HEK293 (cell line): Measurements from ENCODE around the gene PRDM5.

Source experiments
- CTCF ChIA-PET: fragments of 350-600 bp; formaldehyde crosslinking; extraction: SDS; loops from one replicate; lab custom pipeline; 2021; ENCODE audit warnings: antibody characterized with exemption; lab: Yijun Ruan, JAX
- POLR2A ChIA-PET: fragments of 300-600 bp; formaldehyde crosslinking; extraction: SDS; loops from one replicate; lab custom pipeline; 2020; ENCODE audit warnings: antibody characterized with exemption, inconsistent platforms; lab: Yijun Ruan, JAX
- H3K27ac ChIP-seq: fragments of 200-500 bp; sonication (Bioruptor generic); 2 replicates; pipeline ENCODE4 v1.5.1; 2014; ENCODE audit warnings: low read depth, low read length, control low read depth, inconsistent platforms; ENCODE audit errors: extremely low read depth
- H3K36me3 ChIP-seq, 2 experiments: fragments of 200-500 bp in 1 of 2; sonication (Bioruptor generic) in 1 of 2; 1 replicate in 1 of 2; 2 replicates in 1 of 2; pipeline ENCODE4 v1.5.1; 2014 to 2017; ENCODE audit warnings: inconsistent platforms in 2 of 2, low read length in 2 of 2; ENCODE audit not compliant: control insufficient read depth in 2 of 2, insufficient read depth in 1 of 2
- H3K4me1 ChIP-seq: fragments of 200-500 bp; sonication (Bioruptor generic); 2 replicates; pipeline ENCODE4 v1.5.1; 2014; ENCODE audit warnings: mild to moderate bottlenecking, low read length, inconsistent platforms; ENCODE audit not compliant: control insufficient read depth, insufficient read depth
- H3K4me3 ChIP-seq: 2 replicates; pipeline ENCODE4 v1.5.1; 2011; ENCODE audit warnings: low read depth, mild to moderate bottlenecking, control low read depth, low read length, moderate library complexity
- H3K9me3 ChIP-seq: fragments of 200-500 bp; sonication (Bioruptor generic); 2 replicates; pipeline ENCODE4 v1.5.1; 2014; ENCODE audit warnings: low read depth, low read length, inconsistent platforms; ENCODE audit not compliant: control insufficient read depth, insufficient read depth
- GLIS1 ChIP-seq: fragments of 450-650 bp; formaldehyde crosslinking; IDR thresholded peaks from 2 replicates; pipeline ENCODE4 v1.5.1; 2016; ENCODE audit warnings: missing biosample characterization, missing genetic modification characterization
- HOXD13 ChIP-seq: sonication (generic); formaldehyde crosslinking; IDR thresholded peaks from 2 replicates; pipeline ENCODE4 v1.8.0; 2022; ENCODE audit warnings: missing genetic modification reagents, borderline replicate concordance
- KLF16 ChIP-seq: fragments of 450-650 bp; formaldehyde crosslinking; IDR thresholded peaks from 2 replicates; pipeline ENCODE4 v1.5.1; 2017; ENCODE audit warnings: missing biosample characterization, missing genetic modification characterization
- ZBTB20 ChIP-seq: fragments of 450-650 bp; formaldehyde crosslinking; IDR thresholded peaks from 2 replicates; pipeline ENCODE4 v1.5.1; 2016; ENCODE audit warnings: missing biosample characterization, missing genetic modification characterization
- ZBTB8A ChIP-seq: fragments of 450-650 bp; formaldehyde crosslinking; IDR thresholded peaks from 2 replicates; pipeline ENCODE4 v1.5.1; 2016; ENCODE audit warnings: missing biosample characterization, missing genetic modification characterization
- ZNF10 ChIP-seq: fragments of 450-650 bp; formaldehyde crosslinking; IDR thresholded peaks from 2 replicates; pipeline ENCODE4 v1.5.1; 2017; ENCODE audit warnings: missing biosample characterization, missing genetic modification characterization
- ZNF155 ChIP-seq: fragments of 450-650 bp; formaldehyde crosslinking; IDR thresholded peaks from 2 replicates; pipeline ENCODE4 v1.5.1; 2016; ENCODE audit warnings: missing biosample characterization, missing genetic modification characterization
- ZNF324 ChIP-seq: fragments of 450-650 bp; formaldehyde crosslinking; IDR thresholded peaks from 2 replicates; pipeline ENCODE4 v1.5.1; 2016; ENCODE audit warnings: missing biosample characterization, missing genetic modification characterization
- ZNF366 ChIP-seq: fragments of 450-650 bp; formaldehyde crosslinking; conservative IDR thresholded peaks from 2 replicates; pipeline ENCODE4 v1.5.1; 2016; ENCODE audit warnings: missing biosample characterization, missing genetic modification characterization
- ZNF391 ChIP-seq: fragments of 450-650 bp; formaldehyde crosslinking; IDR thresholded peaks from 2 replicates; pipeline ENCODE4 v1.5.1; 2016; ENCODE audit warnings: low read depth, missing biosample characterization, missing genetic modification characterization, borderline replicate concordance
- ZNF394 ChIP-seq: fragments of 450-650 bp; formaldehyde crosslinking; IDR thresholded peaks from 2 replicates; pipeline ENCODE4 v1.5.1; 2016; ENCODE audit warnings: missing biosample characterization, missing genetic modification characterization, mild to moderate bottlenecking, moderate library complexity, borderline replicate concordance
- ZNF426 ChIP-seq: fragments of 450-650 bp; formaldehyde crosslinking; IDR thresholded peaks from 2 replicates; pipeline ENCODE4 v1.5.1; 2017; ENCODE audit warnings: missing biosample characterization, missing genetic modification characterization, mild to moderate bottlenecking, inconsistent platforms, moderate library complexity
- ZNF48 ChIP-seq: fragments of 450-650 bp; formaldehyde crosslinking; IDR thresholded peaks from 2 replicates; pipeline ENCODE4 v1.5.1; 2016; ENCODE audit warnings: missing biosample characterization, missing genetic modification characterization
- TF ChIP-seq, protein P1 (sequence below): fragments of 450-650 bp; formaldehyde crosslinking; IDR thresholded peaks from 2 replicates; pipeline ENCODE4 v1.5.1; 2016; ENCODE audit warnings: missing biosample characterization, missing genetic modification characterization
- TF ChIP-seq, protein P2 (sequence below): fragments of 450-650 bp; formaldehyde crosslinking; IDR thresholded peaks from 2 replicates; pipeline ENCODE4 v1.5.1; 2016; ENCODE audit warnings: missing biosample characterization, missing genetic modification characterization
- TF ChIP-seq, protein P3 (sequence below): fragments of 450-650 bp; formaldehyde crosslinking; IDR thresholded peaks from 2 replicates; pipeline ENCODE4 v1.5.1; 2016; ENCODE audit warnings: missing biosample characterization, missing genetic modification characterization
- TF ChIP-seq, protein P4 (sequence below): fragments of 450-650 bp; formaldehyde crosslinking; conservative IDR thresholded peaks from 2 replicates; pipeline ENCODE4 v1.5.1; 2016; ENCODE audit warnings: low read depth, missing biosample characterization, missing genetic modification characterization
- TF ChIP-seq, protein P5 (sequence below): fragments of 450-650 bp; formaldehyde crosslinking; IDR thresholded peaks from 2 replicates; pipeline ENCODE4 v1.5.1; 2016; ENCODE audit warnings: missing biosample characterization, missing genetic modification characterization

The PRDM5 gene

DNA sequence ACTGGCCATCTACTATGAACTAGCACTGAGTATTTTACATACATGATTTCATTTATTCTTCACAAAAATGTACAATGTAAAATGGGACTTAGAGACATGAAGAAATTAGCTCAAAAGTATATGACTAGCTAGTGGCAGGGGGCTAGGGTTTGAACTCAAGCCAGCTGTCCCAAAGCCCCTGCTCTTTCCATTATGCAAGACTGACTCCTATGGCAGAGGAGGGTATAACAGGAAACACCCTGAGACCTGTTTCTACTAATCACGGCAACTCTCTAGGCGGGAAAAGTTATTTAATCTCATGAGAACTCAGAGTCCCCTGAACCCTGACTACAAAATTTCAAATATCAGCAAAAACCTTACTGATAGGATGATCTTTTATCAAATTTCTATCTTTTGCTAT is 150.6 kb downstream of the PRDM5 start (continued):
- no peak for TF ChIP-seq ZBTB20 (tag by site-specific recombination)
- TF ChIP-seq GLIS1 (tag by site-specific recombination): no peak
- TF ChIP-seq ZNF10 (tag by site-specific recombination): no peak
- no peak for TF ChIP-seq ZNF426

DNA sequence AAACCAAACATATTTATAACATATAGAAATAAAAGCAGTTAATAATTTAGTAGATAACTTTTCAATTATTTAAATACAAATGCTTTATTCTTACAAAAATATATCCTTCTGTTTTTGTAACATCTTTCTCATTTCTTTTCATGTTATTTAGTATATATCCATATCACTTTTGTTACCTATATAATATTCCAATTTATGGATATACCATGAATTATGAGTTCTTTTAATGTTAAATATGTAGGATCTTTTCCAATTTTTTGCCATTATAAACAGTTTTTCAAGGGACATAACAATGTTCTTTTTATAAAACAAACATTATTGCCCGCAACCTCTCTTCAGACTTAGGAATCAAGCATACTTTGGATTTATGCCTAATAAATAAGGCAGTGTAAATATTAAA is 151.6 kb downstream of the PRDM5 start:
- ChIA-PET CTCF (no interaction called here), POLR2A (no interaction called here)
- Histone ChIP-seq H3K9me3 (no peaks in the 10 kb centered on the region), H3K4me1 (no peaks in the 10 kb centered on the region), H3K4me3 (no peak overlapping the region), H3K27ac (no peak overlapping the region), H3K36me3 (no peaks in the 10 kb centered on the region)
- TF ChIP-seq ZNF394: no peak
- no peak for TF ChIP-seq ZNF324 (tag by site-specific recombination)
- TF ChIP-seq HOXD13 (CRISPR knock-in tag): no peak
- TF ChIP-seq, protein P1, sequence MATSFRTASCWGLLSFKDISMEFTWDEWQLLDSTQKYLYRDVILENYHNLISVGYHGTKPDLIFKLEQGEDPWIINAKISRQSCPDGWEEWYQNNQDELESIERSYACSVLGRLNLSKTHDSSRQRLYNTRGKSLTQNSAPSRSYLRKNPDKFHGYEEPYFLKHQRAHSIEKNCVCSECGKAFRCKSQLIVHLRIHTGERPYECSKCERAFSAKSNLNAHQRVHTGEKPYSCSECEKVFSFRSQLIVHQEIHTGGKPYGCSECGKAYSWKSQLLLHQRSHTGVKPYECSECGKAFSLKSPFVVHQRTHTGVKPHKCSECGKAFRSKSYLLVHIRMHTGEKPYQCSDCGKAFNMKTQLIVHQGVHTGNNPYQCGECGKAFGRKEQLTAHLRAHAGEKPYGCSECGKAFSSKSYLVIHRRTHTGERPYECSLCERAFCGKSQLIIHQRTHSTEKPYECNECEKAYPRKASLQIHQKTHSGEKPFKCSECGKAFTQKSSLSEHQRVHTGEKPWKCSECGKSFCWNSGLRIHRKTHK (tag by site-specific recombination): no peak
- TF ChIP-seq KLF16 (tag by site-specific recombination): no peak
- TF ChIP-seq, protein P2, sequence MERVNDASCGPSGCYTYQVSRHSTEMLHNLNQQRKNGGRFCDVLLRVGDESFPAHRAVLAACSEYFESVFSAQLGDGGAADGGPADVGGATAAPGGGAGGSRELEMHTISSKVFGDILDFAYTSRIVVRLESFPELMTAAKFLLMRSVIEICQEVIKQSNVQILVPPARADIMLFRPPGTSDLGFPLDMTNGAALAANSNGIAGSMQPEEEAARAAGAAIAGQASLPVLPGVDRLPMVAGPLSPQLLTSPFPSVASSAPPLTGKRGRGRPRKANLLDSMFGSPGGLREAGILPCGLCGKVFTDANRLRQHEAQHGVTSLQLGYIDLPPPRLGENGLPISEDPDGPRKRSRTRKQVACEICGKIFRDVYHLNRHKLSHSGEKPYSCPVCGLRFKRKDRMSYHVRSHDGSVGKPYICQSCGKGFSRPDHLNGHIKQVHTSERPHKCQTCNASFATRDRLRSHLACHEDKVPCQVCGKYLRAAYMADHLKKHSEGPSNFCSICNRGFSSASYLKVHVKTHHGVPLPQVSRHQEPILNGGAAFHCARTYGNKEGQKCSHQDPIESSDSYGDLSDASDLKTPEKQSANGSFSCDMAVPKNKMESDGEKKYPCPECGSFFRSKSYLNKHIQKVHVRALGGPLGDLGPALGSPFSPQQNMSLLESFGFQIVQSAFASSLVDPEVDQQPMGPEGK (tag by site-specific recombination): no peak
- no peak for TF ChIP-seq ZNF155
- TF ChIP-seq, protein P3, sequence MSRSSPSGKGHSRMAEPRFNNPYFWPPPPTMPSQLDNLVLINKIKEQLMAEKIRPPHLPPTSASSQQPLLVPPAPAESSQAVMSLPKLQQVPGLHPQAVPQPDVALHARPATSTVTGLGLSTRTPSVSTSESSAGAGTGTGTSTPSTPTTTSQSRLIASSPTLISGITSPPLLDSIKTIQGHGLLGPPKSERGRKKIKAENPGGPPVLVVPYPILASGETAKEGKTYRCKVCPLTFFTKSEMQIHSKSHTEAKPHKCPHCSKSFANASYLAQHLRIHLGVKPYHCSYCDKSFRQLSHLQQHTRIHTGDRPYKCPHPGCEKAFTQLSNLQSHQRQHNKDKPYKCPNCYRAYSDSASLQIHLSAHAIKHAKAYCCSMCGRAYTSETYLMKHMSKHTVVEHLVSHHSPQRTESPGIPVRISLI (tag by site-specific recombination): no peak
- TF ChIP-seq ZNF366: no peak
- TF ChIP-seq ZBTB8A (tag by site-specific recombination): no peak
- TF ChIP-seq, protein P4, sequence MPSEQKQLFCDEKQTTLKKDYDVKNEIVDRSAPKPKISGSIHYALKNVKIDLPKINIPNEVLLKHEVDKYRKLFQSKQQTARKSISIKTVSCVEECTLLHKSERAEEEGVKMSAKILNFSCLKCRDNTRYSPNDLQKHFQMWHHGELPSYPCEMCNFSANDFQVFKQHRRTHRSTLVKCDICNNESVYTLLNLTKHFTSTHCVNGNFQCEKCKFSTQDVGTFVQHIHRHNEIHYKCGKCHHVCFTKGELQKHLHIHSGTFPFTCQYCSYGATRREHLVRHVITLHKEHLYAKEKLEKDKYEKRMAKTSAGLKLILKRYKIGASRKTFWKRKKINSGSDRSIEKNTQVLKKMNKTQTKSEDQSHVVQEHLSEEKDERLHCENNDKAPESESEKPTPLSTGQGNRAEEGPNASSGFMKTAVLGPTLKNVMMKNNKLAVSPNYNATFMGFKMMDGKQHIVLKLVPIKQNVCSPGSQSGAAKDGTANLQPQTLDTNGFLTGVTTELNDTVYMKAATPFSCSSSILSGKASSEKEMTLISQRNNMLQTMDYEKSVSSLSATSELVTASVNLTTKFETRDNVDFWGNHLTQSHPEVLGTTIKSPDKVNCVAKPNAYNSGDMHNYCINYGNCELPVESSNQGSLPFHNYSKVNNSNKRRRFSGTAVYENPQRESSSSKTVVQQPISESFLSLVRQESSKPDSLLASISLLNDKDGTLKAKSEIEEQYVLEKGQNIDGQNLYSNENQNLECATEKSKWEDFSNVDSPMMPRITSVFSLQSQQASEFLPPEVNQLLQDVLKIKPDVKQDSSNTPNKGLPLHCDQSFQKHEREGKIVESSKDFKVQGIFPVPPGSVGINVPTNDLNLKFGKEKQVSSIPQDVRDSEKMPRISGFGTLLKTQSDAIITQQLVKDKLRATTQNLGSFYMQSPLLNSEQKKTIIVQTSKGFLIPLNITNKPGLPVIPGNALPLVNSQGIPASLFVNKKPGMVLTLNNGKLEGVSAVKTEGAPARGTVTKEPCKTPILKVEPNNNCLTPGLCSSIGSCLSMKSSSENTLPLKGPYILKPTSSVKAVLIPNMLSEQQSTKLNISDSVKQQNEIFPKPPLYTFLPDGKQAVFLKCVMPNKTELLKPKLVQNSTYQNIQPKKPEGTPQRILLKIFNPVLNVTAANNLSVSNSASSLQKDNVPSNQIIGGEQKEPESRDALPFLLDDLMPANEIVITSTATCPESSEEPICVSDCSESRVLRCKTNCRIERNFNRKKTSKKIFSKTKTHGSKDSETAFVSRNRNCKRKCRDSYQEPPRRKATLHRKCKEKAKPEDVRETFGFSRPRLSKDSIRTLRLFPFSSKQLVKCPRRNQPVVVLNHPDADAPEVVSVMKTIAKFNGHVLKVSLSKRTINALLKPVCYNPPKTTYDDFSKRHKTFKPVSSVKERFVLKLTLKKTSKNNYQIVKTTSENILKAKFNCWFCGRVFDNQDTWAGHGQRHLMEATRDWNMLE (tag by site-specific recombination): no peak
- TF ChIP-seq, protein P5, sequence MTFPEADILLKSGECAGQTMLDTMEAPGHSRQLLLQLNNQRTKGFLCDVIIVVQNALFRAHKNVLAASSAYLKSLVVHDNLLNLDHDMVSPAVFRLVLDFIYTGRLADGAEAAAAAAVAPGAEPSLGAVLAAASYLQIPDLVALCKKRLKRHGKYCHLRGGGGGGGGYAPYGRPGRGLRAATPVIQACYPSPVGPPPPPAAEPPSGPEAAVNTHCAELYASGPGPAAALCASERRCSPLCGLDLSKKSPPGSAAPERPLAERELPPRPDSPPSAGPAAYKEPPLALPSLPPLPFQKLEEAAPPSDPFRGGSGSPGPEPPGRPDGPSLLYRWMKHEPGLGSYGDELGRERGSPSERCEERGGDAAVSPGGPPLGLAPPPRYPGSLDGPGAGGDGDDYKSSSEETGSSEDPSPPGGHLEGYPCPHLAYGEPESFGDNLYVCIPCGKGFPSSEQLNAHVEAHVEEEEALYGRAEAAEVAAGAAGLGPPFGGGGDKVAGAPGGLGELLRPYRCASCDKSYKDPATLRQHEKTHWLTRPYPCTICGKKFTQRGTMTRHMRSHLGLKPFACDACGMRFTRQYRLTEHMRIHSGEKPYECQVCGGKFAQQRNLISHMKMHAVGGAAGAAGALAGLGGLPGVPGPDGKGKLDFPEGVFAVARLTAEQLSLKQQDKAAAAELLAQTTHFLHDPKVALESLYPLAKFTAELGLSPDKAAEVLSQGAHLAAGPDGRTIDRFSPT: no peak
- no peak for TF ChIP-seq ZNF391 (tag by site-specific recombination)
- no peak for TF ChIP-seq ZNF48 (tag by site-specific recombination)
